Hepatocyte (in vitro differentiated cells): ENCODE measurements around the gene PDSS2. TPM values are rescaled to one million over a fixed set of nuclear protein-coding genes. Genes with fewer than 3 reads are reported as not detected.
A peak's percentile ranks its signal among the peaks of the same experiment; 100 is the strongest.

Source experiments
- DNase-seq: peaks from one replicate; pipeline ENCODE4 v3.0.0-alpha.2; 2016; ENCODE audit warnings: low spot score
- H2AFZ ChIP-seq: fragments of 200-600 bp; sonication (generic); 2 replicates; pipeline ENCODE4 v1.6.0; 2016; ENCODE audit warnings: antibody characterized with exemption, mild to moderate bottlenecking
- H3K27ac ChIP-seq: fragments of 200-600 bp; sonication (generic); 2 replicates; pipeline ENCODE4 v1.5.1; 2016; ENCODE audit warnings: mild to moderate bottlenecking
- H3K27me3 ChIP-seq: fragments of 200-600 bp; sonication (generic); 2 replicates; pipeline ENCODE4 v1.6.1; 2016
- H3K36me3 ChIP-seq: fragments of 200-600 bp; sonication (generic); replicated peaks from 2 replicates; pipeline ENCODE4 v1.5.1; 2016; ENCODE audit warnings: low read depth; ENCODE audit not compliant: insufficient read depth
- H3K4me1 ChIP-seq: fragments of 200-600 bp; sonication (generic); 2 replicates; pipeline ENCODE4 v1.5.1; 2016; ENCODE audit warnings: mild to moderate bottlenecking, moderate library complexity; ENCODE audit not compliant: insufficient read depth
- H3K4me2 ChIP-seq: fragments of 200-600 bp; sonication (generic); 2 replicates; pipeline ENCODE4 v1.6.0; 2016
- H3K4me3 ChIP-seq: fragments of 200-600 bp; sonication (generic); 2 replicates; pipeline ENCODE4 v1.5.1; 2016; ENCODE audit warnings: mild to moderate bottlenecking
- H3K79me2 ChIP-seq: fragments of 200-600 bp; sonication (generic); 2 replicates; pipeline ENCODE4 v1.6.0; 2017; ENCODE audit warnings: mild to moderate bottlenecking
- H3K9me2 ChIP-seq: fragments of 200-600 bp; sonication (generic); replicated peaks from 2 replicates; pipeline ENCODE4 v1.6.0; 2017; ENCODE audit warnings: mild to moderate bottlenecking; ENCODE audit not compliant: insufficient read depth
- H3K9me3 ChIP-seq: fragments of 200-600 bp; sonication (generic); 2 replicates; pipeline ENCODE4 v1.5.1; 2016; ENCODE audit warnings: low read depth, mild to moderate bottlenecking
- H4K20me1 ChIP-seq: fragments of 200-600 bp; sonication (generic); 2 replicates; pipeline ENCODE4 v1.6.0; 2016; ENCODE audit warnings: mild to moderate bottlenecking; ENCODE audit not compliant: insufficient read depth, poor library complexity, severe bottlenecking
- CTCF ChIP-seq: fragments of 200-600 bp; sonication (generic); IDR thresholded peaks from 2 replicates; pipeline ENCODE4 v1.5.1; 2016; ENCODE audit warnings: antibody characterized with exemption, mild to moderate bottlenecking; ENCODE audit not compliant: poor library complexity
- EZH2 ChIP-seq: fragments of 200-600 bp; sonication (generic); IDR thresholded peaks from 2 replicates; pipeline ENCODE4 v1.6.1; 2016; ENCODE audit warnings: antibody characterized with exemption, mild to moderate bottlenecking, borderline replicate concordance
- EZH2phosphoT487 ChIP-seq: fragments of 200-600 bp; sonication (generic); IDR thresholded peaks from one replicate; pipeline ENCODE4 v1.6.1; 2018; ENCODE audit warnings: antibody characterized with exemption, mild to moderate bottlenecking, low read depth, moderate library complexity; ENCODE audit not compliant: unreplicated experiment, severe bottlenecking
- WGBS: methylation state at CpG from one replicate; pipeline ENCODE4 v1.1.6; 2016; ENCODE audit warnings: low lambda C conversion rate; ENCODE audit errors: missing lambda C conversion rate; 5-methylcytosine and 5-hydroxymethylcytosine counted together
- polyA plus RNA-seq: library from polyadenylated mRNA; unstranded; fragments of >200 nt; fragmentation: Nextera tagmentation; extraction: Ambion mirVana; gene quantifications from 2 replicates; pipeline ENCODE4 v1.2.1, GENCODE V29; 2016
- total RNA-seq: library from RNA; depleted of rRNA; stranded (reverse); fragments of >200 nt; gene quantifications from 2 replicates; pipeline ENCODE4 v1.2.3, GENCODE V29; 2014

The PDSS2 gene
- total and polyA plus RNA-seq, 2 experiments from 2014 or later = 15.3 to 18.2 TPM

- H3K79me2 ChIP-seq = peaks cover 43% of the 10 kb centered on the region
- no peaks in the 10 kb centered on the region for H4K20me1 ChIP-seq
- DNase-seq = peak; percentile 35
- TF ChIP-seq EZH2 (no peak), CTCF (no peak), EZH2phosphoT487 (no peak)
- H3K4me2 ChIP-seq = peak overlapping the region; percentile 80
- H3K9me3 ChIP-seq = no peaks in the 10 kb centered on the region
- H3K27ac ChIP-seq = peak overlapping the region; percentile 77
- H3K4me1 ChIP-seq = no peaks in the 10 kb centered on the region
- no peaks in the 10 kb centered on the region for H3K9me2 ChIP-seq
- peak overlapping the region; percentile 91 for H2AFZ ChIP-seq
- WGBS = 1% methylated on average over 29 of the region's 29 CpGs
- no peaks in the 10 kb centered on the region for H3K27me3 ChIP-seq
- peak overlapping the region; percentile 62 for H3K4me3 ChIP-seq
- H3K36me3 ChIP-seq = no peaks in the 10 kb centered on the region
Measured at GRCh38 chr6:107458672-107459282, 587 bp downstream of the PDSS2 start.

GRCh38 chr6:107448776-107449175, 10.6 kb downstream of the PDSS2 start:
- Histone ChIP-seq H3K27me3 (no peaks in the 10 kb centered on the region), H3K79me2 (peaks cover 53% of the 10 kb centered on the region), H3K36me3 (no peaks in the 10 kb centered on the region), H3K4me1 (no peaks in the 10 kb centered on the region), H3K9me3 (no peaks in the 10 kb centered on the region), H2AFZ (no peak overlapping the region), H3K4me3 (no peak overlapping the region), H4K20me1 (no peaks in the 10 kb centered on the region), H3K4me2 (no peak overlapping the region), H3K9me2 (no peaks in the 10 kb centered on the region), H3K27ac (no peak overlapping the region)
- TF ChIP-seq EZH2 (no peak), EZH2phosphoT487 (no peak), CTCF (no peak)
- no peak for DNase-seq
- 62% methylated on average over 1 of the region's 1 CpG for WGBS

GRCh38 chr6:107447663-107448216, 11.6 kb downstream of the PDSS2 start:
- no peak for DNase-seq
- peaks cover 57% of the 10 kb centered on the region for H3K79me2 ChIP-seq
- no peak overlapping the region for H3K4me3 ChIP-seq
- WGBS = 97% methylated on average over 2 of the region's 2 CpGs
- no peaks in the 10 kb centered on the region for H3K27me3 ChIP-seq
- no peak overlapping the region for H3K4me2 ChIP-seq
- no peaks in the 10 kb centered on the region for H3K4me1 ChIP-seq
- no peaks in the 10 kb centered on the region for H3K9me3 ChIP-seq
- no peak overlapping the region for H3K27ac ChIP-seq
- H3K9me2 ChIP-seq = no peaks in the 10 kb centered on the region
- H3K36me3 ChIP-seq = no peaks in the 10 kb centered on the region
- no peak overlapping the region for H2AFZ ChIP-seq
- TF ChIP-seq CTCF (no peak), EZH2 (no peak), EZH2phosphoT487 (no peak)
- no peaks in the 10 kb centered on the region for H4K20me1 ChIP-seq
